Stimulated activated naive CD4-positive, alpha-beta T cell treated with Interleukin-2 at 50 U/mL for 16 hours (primary cell): ENCODE data around the gene KIF27.
A peak's percentile ranks its signal among the peaks of the same experiment; 100 is the strongest.
"Not testable (repeated sequence)": the region's sequence is repeated elsewhere in the genome, so short reads cannot be mapped to it uniquely, and the experiment has no call there.

ENCODE experiments used
- DNase-seq: peaks from one replicate; lab custom pipeline; 2025; lab: John Stamatoyannopoulos, UW

Gene KIF27

GRCh38 chr9:83933790-83934189 lies 12.6 kb upstream of the KIF27 start:
- no peak for DNase-seq

DNA sequence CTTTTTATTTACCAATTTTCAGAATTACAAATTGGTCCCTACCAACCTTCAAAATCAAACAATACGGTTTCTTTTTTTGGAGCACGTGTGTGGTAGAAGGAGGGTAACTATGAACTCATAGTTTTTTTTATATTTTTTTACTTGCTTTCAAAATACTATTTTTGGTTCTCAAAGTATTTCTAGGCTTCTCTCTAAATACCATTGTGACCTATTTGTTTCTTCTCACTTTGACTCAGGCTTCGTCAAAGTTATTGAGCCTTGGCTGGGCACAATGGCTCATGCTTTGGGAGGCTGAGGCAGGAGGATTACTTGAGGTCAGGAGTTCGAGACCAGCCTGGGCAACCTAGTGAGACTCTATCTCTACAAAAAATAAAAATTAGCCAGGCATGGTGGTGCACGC lies 11.6 kb upstream of the KIF27 start:
- no peak for DNase-seq

GRCh38 chr9:83932011-83932410 lies 10.8 kb upstream of the KIF27 start:
- DNase-seq: no peak

GRCh38 chr9:83930881-83931280 lies 9.6 kb upstream of the KIF27 start:
- DNase-seq: no peak

DNA sequence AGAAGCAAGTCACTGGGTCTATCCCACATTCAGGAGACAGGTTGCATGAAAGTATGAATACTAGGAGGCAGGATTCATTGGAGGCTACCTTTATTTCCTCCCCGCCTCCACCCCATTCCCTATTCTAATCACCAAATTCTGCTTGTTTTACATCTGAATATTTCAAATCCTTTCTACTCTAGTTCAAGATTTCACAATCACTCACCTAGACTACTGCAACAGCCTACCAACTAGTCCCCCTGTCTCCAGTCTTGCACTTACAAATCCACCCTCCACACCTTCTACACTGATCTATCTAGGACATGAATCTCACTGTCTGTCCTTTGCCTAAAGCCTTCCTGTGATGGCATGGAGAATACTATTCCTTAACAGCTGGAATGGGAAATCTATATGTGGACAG lies 6.4 kb upstream of the KIF27 start:
- DNase-seq: no peak

DNA sequence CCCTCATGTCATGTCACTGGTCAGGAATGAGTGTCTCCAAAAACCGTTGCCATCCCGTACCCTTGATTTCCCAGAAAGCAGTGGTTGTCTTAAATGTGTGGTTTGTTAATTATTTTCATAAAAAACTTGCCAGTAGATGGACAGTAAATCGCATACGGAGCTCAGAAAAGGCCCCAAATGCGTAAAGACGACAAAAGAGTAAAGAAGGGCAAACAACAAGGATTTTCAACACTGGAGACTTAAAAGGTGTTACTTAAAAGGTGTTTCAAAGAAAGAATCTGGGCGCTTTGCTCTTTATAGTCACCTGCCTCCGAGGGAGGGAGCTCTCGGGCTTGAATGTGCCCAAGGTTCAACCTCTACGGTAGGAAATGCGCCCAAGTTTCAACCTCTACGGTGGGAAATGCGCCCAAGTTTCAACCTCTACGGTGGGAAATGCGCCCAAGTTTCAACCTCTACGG lies 734 bp downstream of the KIF27 start:
- DNase-seq: peak; percentile 56

DNA sequence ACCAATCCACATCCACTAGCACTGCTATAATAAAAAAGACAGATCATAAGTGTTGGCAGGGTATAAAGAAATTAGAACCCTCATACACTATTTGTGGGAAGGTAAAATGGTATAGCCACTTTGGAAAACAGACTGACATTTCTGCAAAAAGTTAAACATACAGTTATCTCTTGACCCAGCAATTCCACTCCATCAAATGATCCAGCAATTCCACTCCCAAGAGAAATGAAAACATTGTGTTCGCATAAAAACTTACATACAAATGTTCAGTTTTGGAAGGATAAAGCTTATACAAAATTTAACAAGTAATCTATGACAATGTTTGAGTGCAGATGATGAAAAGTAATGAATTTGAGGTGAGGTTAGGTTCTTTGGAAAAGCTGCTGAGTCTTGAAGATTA lies 2.1 kb downstream of the KIF27 start:
- DNase-seq: no peak

DNA sequence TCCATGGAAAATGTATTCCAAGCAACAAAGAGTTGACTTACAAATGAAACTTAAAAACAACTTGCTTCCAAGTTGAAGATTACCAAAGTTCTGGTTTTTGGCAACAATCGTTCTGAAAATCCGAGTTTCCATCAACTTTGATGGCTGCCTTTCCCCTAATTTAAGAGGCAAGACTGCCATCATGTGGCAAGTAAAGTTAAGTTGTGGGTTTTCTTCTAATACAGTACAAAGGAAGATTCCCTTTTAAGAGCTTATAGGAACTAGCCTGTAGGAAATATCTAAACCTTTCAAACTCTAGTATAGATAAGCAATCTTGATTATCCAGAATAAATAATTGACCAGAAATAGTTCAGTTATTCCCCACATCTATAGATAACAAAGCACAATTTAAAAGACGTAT lies 9.0 kb downstream of the KIF27 start:
- not testable (repeated sequence) for DNase-seq

DNA sequence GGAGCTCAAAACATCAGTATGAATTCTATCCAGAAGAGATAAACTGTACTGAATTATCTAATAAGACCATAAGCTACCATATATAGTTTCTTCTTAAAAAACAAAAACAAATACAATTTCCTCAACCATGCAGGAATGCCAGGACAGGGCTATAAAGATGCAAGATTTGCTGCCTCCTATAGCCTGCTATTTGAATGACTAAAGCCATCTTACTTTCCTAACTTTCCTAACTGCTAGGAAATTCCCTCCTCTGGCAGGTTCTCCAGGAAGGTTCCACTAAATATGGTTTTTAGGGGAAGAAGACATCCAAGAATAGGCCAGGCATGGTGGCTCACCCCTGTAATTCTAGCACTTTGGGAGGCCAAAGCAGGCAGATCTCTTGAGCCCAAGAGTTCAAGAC lies 15.1 kb downstream of the KIF27 start:
- DNase-seq: no peak

DNA sequence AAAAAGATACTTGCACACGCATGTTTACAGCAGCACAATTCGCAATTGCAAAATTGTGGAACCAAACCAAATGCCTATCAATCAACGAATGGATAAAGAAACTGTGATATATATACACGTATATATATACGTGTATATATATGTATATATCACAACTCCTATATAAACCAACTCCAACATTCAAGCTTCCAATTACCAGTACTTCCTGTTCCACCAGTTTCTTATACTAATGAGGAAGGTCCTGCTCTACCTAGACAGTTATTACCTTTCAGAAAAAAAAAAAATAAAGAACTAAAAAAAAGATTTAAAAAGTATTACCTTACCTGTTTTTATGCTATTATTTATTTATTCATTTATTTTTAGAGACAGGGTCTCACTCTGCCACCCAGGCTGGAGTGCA lies 20.6 kb downstream of the KIF27 start:
- DNase-seq: not testable (repeated sequence)

GRCh38 chr9:83894301-83894700 lies 26.9 kb downstream of the KIF27 start:
- not testable (repeated sequence) for DNase-seq

GRCh38 chr9:83886498-83886897 lies 34.7 kb downstream of the KIF27 start:
- not testable (repeated sequence) for DNase-seq

- DNase-seq: not testable (repeated sequence)
These were observed 35.5 kb downstream of the KIF27 start for GRCh38 chr9:83885559-83886240.

GRCh38 chr9:83881687-83882408 lies 39.4 kb downstream of the KIF27 start:
- not testable (repeated sequence) for DNase-seq

GRCh38 chr9:83875559-83875958 lies 45.7 kb downstream of the KIF27 start:
- not testable (repeated sequence) for DNase-seq

DNA sequence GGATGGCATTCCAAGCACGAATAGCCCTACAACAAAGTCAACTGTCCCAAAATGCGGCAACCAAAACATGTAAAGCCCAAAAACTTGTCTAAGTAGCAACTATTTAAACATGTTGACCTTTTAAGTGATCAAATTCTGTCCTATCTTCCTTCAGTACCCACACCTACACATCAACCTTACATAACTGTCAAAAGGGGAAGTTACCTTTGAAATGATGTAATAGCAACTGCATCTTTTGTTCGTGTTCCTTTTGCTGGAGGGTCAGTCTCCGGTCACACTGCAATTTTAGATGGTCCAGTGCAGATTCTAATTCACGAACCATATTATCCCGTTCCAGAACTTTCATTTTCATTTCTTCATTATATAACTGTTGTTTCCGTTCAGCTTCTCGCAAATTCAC lies 71.3 kb downstream of the KIF27 start:
- not testable (repeated sequence) for DNase-seq

- not testable (repeated sequence) for DNase-seq
These were observed 84.1 kb downstream of the KIF27 start for GRCh38 chr9:83837070-83837643.

DNA sequence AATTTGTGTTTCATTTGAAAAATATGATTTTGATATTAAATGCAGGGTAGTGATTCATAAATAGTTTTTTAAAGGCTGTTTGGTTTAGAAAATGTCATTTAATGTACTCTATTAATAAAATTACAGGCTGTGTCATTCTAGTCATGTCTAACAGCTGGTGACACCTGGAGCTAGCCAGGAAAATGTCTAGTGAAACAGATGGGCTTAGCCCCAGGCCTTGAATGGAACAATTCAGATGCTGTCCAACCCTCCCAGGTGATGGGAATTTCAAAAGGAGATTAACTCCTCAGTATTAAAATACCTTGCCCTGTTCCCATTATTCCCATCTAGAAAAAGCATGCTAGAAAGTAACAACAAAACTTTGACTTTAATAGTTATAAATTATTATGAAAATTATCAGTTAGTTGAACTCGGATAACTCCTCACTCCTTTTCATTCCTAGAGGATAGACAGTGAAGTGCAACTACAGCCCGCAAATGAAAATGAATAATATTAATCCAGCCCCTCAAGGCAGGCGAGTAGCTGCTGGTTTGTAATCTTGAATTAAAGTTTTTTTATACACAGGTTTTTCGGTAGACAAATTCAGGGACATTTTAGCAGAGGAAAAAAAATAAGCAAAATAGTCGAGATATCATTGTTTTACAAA lies 90.7 kb downstream of the KIF27 start:
- DNase-seq: not testable (repeated sequence)

GRCh38 chr9:83824986-83825623 lies 96.1 kb downstream of the KIF27 start:
- DNase-seq: not testable (repeated sequence)

- peak; percentile 78 for DNase-seq
These were observed 103.6 kb downstream of the KIF27 start, which contains the start of gene GKAP1 for GRCh38 chr9:83817356-83818278. TSS of gene GKAP1 (minus strand) at chr9:83817769. CDS start at chr9:83806517, 11,252 bp downstream.

DNA sequence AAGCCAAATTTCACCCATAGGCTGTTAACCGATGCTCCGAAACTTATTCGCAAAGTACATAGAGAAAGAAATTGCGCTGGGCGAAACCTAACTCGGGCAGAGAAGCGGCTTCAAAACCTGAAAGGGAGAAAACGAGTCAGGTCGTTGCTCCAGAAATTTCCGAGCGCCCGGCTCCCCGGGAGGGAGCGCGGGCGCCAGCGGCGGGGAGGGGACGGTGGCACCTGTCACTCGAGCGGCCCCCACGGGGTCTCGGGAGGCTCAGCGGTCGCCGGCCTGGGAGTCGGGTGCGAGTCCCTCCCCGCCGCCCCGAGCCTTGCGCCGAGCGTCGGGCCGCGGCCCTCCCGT lies 104.2 kb downstream of the KIF27 start:
- DNase-seq: peak; percentile 24
